HepG2 (cell line): ENCODE data around the gene RPRD1A. TPM values are rescaled to one million over a fixed set of nuclear protein-coding genes. Genes with fewer than 3 reads are reported as not detected.
A peak's percentile ranks its signal among the peaks of the same experiment; 100 is the strongest.

Experiments
- AHR ChIP-seq: IDR thresholded peaks from 2 replicates; pipeline ENCODE4 v1.6.1; 2018; ENCODE audit warnings: missing genetic modification reagents, missing compliant biosample characterization
- ARNT2 ChIP-seq: sonication (generic); formaldehyde crosslinking; IDR thresholded peaks from 2 replicates; pipeline ENCODE4 v1.8.0; 2022; ENCODE audit warnings: mild to moderate bottlenecking, low read depth, missing genetic modification reagents, moderate library complexity
- BCLAF1 ChIP-seq: fragments of 450-650 bp; IDR thresholded peaks from 2 replicates; pipeline ENCODE4 v1.6.1; 2017; ENCODE audit warnings: mild to moderate bottlenecking
- BRF2 ChIP-seq: sonication (generic); formaldehyde crosslinking; IDR thresholded peaks from 2 replicates; pipeline ENCODE4 v1.8.1; 2022; ENCODE audit warnings: mild to moderate bottlenecking, missing genetic modification reagents
- E2F5 ChIP-seq: sonication (generic); formaldehyde crosslinking; conservative IDR thresholded peaks from 2 replicates; pipeline ENCODE4 v1.4.0; 2020; ENCODE audit warnings: missing genetic modification reagents
- FOXA1 ChIP-seq, 2 experiments: fragments of 450-650 bp in 1 of 2; sonication (generic) in 1 of 2; formaldehyde crosslinking in 1 of 2; IDR thresholded peaks; 2 replicates each; pipeline versions ENCODE4 v1.4.0 to v1.6.1; 2016 to 2020; ENCODE audit warnings: missing genetic modification reagents in 1 of 2
- GTF3A ChIP-seq: sonication (generic); formaldehyde crosslinking; conservative IDR thresholded peaks from 2 replicates; pipeline ENCODE4 v1.4.0; 2020; ENCODE audit warnings: mild to moderate bottlenecking, missing genetic modification reagents
- MLXIP ChIP-seq: sonication (generic); formaldehyde crosslinking; IDR thresholded peaks from 2 replicates; pipeline ENCODE4 v1.9.0; 2021; ENCODE audit warnings: missing genetic modification reagents, borderline replicate concordance
- NCOR1 ChIP-seq: fragments of 200-600 bp; sonication (generic); IDR thresholded peaks from 2 replicates; pipeline ENCODE4 v1.7.0; 2017; ENCODE audit warnings: antibody characterized with exemption, low read length, borderline replicate concordance
- SNAPC4 ChIP-seq: sonication (generic); formaldehyde crosslinking; IDR thresholded peaks from 2 replicates; pipeline ENCODE4 v1.4.0; 2020; ENCODE audit warnings: mild to moderate bottlenecking, missing genetic modification reagents
- SOX6 ChIP-seq, 2 experiments: fragments of 450-650 bp in 1 of 2; sonication (generic) in 1 of 2; formaldehyde crosslinking in 1 of 2; IDR thresholded peaks; 2 replicates each; pipeline versions ENCODE4 v1.4.0 to v1.6.1; 2017 to 2020; ENCODE audit warnings: antibody characterized with exemption in 1 of 2, mild to moderate bottlenecking in 1 of 2, missing genetic modification reagents in 1 of 2
- ZFP1 ChIP-seq: IDR thresholded peaks from 2 replicates; pipeline ENCODE4 v1.6.1; 2016
- ZNF10 ChIP-seq: sonication (generic); formaldehyde crosslinking; IDR thresholded peaks from 2 replicates; pipeline ENCODE4 v1.4.0; 2020; ENCODE audit warnings: mild to moderate bottlenecking, low read depth, missing genetic modification reagents, borderline replicate concordance
- ZNF3 ChIP-seq: IDR thresholded peaks from 2 replicates; pipeline ENCODE4 v1.7.0; 2017; ENCODE audit warnings: inconsistent platforms
- ZNF644 ChIP-seq: IDR thresholded peaks from 2 replicates; pipeline ENCODE4 v1.6.1; 2016; ENCODE audit warnings: low read depth
- ZNF777 ChIP-seq: sonication (generic); formaldehyde crosslinking; IDR thresholded peaks from 2 replicates; pipeline ENCODE4 v1.4.0; 2020; ENCODE audit warnings: missing genetic modification reagents
- ZNF781 ChIP-seq: sonication (generic); formaldehyde crosslinking; IDR thresholded peaks from 2 replicates; pipeline ENCODE4 v1.5.1; 2020; ENCODE audit warnings: borderline replicate concordance, mild to moderate bottlenecking, missing genetic modification reagents; ENCODE audit errors: not compliant biosample characterization
- polyA plus RNA-seq, 8 experiments: library from polyadenylated mRNA; depleted of rRNA in 3 of 8; stranded (reverse) in 7 of 8; unstranded in 1 of 8; fragments of >200 nt; fragmentation: Illumina TruSeq in 4 of 8; extraction: Trizol in 4 of 8; gene quantifications; 2 replicates each; pipeline versions ENCODE4 v1.2.1 to v1.2.3, GENCODE V29; 2011 to 2016; ENCODE audit warnings: low read depth in 4 of 8, missing spikeins in 1 of 8, mixed read lengths in 1 of 8; ENCODE audit not compliant: insufficient read depth in 1 of 8
- total RNA-seq, 5 experiments: library from RNA; depleted of rRNA; stranded (reverse); fragments of >200 nt; fragmentation: Illumina TruSeq; extraction: Trizol; gene quantifications; 2 replicates each; pipeline ENCODE4 v1.2.3, GENCODE V29; 2016; ENCODE audit warnings: low read depth in 1 of 5

Gene RPRD1A
- total and polyA plus RNA-seq, 2 of the 13 experiments (the other 11 are each of a cell fraction or from before 2014, with no cell fraction given), result 42.5 to 78.2 TPM

GRCh38 chr18:36028859-36029258 lies 38.5 kb downstream of the RPRD1A start (continued):
- TF ChIP-seq BCLAF1, result no peak
- TF ChIP-seq ZNF10 (CRISPR knock-in tag), result no peak
- no peak for TF ChIP-seq SNAPC4
- TF ChIP-seq ZFP1 (CRISPR knock-in tag), result no peak
- TF ChIP-seq ZNF781 (CRISPR knock-in tag), result no peak
- no peak for TF ChIP-seq ZNF777 (CRISPR knock-in tag)
- TF ChIP-seq BRF2 (CRISPR knock-in tag), result no peak
- TF ChIP-seq NCOR1, result no peak
- TF ChIP-seq GTF3A (CRISPR knock-in tag), result no peak
- no peak for TF ChIP-seq ARNT2 (CRISPR knock-in tag)
- TF ChIP-seq MLXIP (CRISPR knock-in tag), result no peak
- TF ChIP-seq SOX6 (IDR thresholded peaks at IDR 0.05), result no peak
- peak; percentile 17; the same call in 1 of the 2 replicates for TF ChIP-seq SOX6 (CRISPR knock-in tag; IDR thresholded peaks at IDR 0.05)
- TF ChIP-seq ZNF644 (CRISPR knock-in tag), result no peak
- no peak for TF ChIP-seq E2F5 (CRISPR knock-in tag)
- no peak for TF ChIP-seq AHR (CRISPR knock-in tag)
- TF ChIP-seq ZNF3 (CRISPR knock-in tag), result no peak
- no peak for TF ChIP-seq FOXA1 (IDR thresholded peaks at IDR 0.05)
- TF ChIP-seq FOXA1 (CRISPR knock-in tag; IDR thresholded peaks at IDR 0.05), result peak; percentile 54; the same call in 1 of the 2 replicates
